GM23248 (cell line): ENCODE measurements around the gene SPATA2L. TPM values are rescaled to one million over a fixed set of nuclear protein-coding genes. Genes with fewer than 3 reads are reported as not detected.

Source experiments
- DNase-seq: peaks from one replicate; pipeline ENCODE4 v3.0.0-alpha.2; 2015
- H2AFZ ChIP-seq: fragments of 200-600 bp; sonication (generic); 2 replicates; pipeline ENCODE4 v1.6.1; 2016; ENCODE audit warnings: antibody characterized with exemption
- H3F3A ChIP-seq: fragments of 200-600 bp; sonication (generic); 2 replicates; pipeline ENCODE4 v1.6.1; 2016; ENCODE audit warnings: mild to moderate bottlenecking, antibody characterized with exemption, mixed run types; ENCODE audit not compliant: insufficient read depth
- H3K27ac ChIP-seq: fragments of 200-600 bp; sonication (generic); 2 replicates; pipeline ENCODE4 v1.5.1; 2016; ENCODE audit warnings: mild to moderate bottlenecking
- H3K27me3 ChIP-seq: fragments of 200-600 bp; sonication (generic); replicated peaks from 2 replicates; pipeline ENCODE4 v1.6.1; 2016; ENCODE audit warnings: mild to moderate bottlenecking; ENCODE audit not compliant: insufficient read depth
- H3K36me3 ChIP-seq: fragments of 200-600 bp; sonication (generic); 2 replicates; pipeline ENCODE4 v1.6.1; 2016; ENCODE audit warnings: low read depth, mild to moderate bottlenecking
- H3K4me1 ChIP-seq: fragments of 200-600 bp; sonication (generic); 2 replicates; pipeline ENCODE4 v1.6.1; 2016; ENCODE audit warnings: mild to moderate bottlenecking; ENCODE audit not compliant: insufficient read depth
- H3K4me2 ChIP-seq: fragments of 200-600 bp; sonication (generic); one replicate; pipeline ENCODE4 v1.6.1; 2016; ENCODE audit warnings: mild to moderate bottlenecking; ENCODE audit not compliant: unreplicated experiment
- H3K4me3 ChIP-seq: fragments of 200-600 bp; sonication (generic); 2 replicates; pipeline ENCODE4 v1.5.1; 2016; ENCODE audit warnings: mild to moderate bottlenecking
- H3K79me2 ChIP-seq: fragments of 200-600 bp; sonication (generic); 2 replicates; pipeline ENCODE4 v1.6.1; 2016; ENCODE audit warnings: mild to moderate bottlenecking; ENCODE audit not compliant: insufficient read depth
- H3K9ac ChIP-seq: fragments of 200-600 bp; sonication (generic); 2 replicates; pipeline ENCODE4 v1.6.1; 2016; ENCODE audit warnings: mild to moderate bottlenecking
- H3K9me2 ChIP-seq: fragments of 200-600 bp; sonication (generic); 2 replicates; pipeline ENCODE4 v1.6.1; 2016; ENCODE audit warnings: mixed run types, mild to moderate bottlenecking, moderate library complexity; ENCODE audit not compliant: insufficient read depth
- H3K9me3 ChIP-seq: fragments of 200-600 bp; sonication (generic); one replicate; pipeline ENCODE4 v1.6.1; 2017; ENCODE audit warnings: low read depth
- H4K20me1 ChIP-seq: fragments of 200-600 bp; sonication (generic); 2 replicates; pipeline ENCODE4 v1.6.0; 2016; ENCODE audit not compliant: insufficient read depth
- EZH2 ChIP-seq: fragments of 200-600 bp; sonication (generic); IDR thresholded peaks from 2 replicates; pipeline ENCODE4 v1.6.1; 2018; ENCODE audit warnings: antibody characterized with exemption, mild to moderate bottlenecking; ENCODE audit not compliant: insufficient read depth, poor library complexity, severe bottlenecking
- EZH2phosphoT487 ChIP-seq: fragments of 200-600 bp; sonication (generic); IDR thresholded peaks from 2 replicates; pipeline ENCODE4 v1.6.1; 2018; ENCODE audit warnings: antibody characterized with exemption, moderate library complexity, mild to moderate bottlenecking, low read depth; ENCODE audit not compliant: insufficient read depth
- WGBS, 2 experiments: methylation state at CpG; one replicate each; pipeline ENCODE4 v1.1.6; 2015 to 2017; ENCODE audit warnings: low lambda C conversion rate in 2 of 2, low coverage in 1 of 2; ENCODE audit errors: missing lambda C conversion rate in 2 of 2; 5-methylcytosine and 5-hydroxymethylcytosine counted together
- in situ Hi-C: fragments of 300-500 bp; cut with MboI; formaldehyde crosslinking; loops from 2 replicates; pipeline ENCODE4 v1.15.0; 2020
- polyA plus RNA-seq: library from polyadenylated mRNA; unstranded; fragments of >200 nt; fragmentation: Nextera tagmentation; extraction: Ambion mirVana; gene quantifications from 2 replicates; pipeline ENCODE4 v1.2.1, GENCODE V29; 2016
- total RNA-seq: library from RNA; depleted of rRNA; stranded (reverse); fragments of >200 nt; shearing (Covaris generic); gene quantifications from 2 replicates; pipeline ENCODE4 v1.2.3, GENCODE V29; 2014

The SPATA2L gene
- total and polyA plus RNA-seq, 2 experiments from 2014 or later = 12.7 to 27.5 TPM

DNA sequence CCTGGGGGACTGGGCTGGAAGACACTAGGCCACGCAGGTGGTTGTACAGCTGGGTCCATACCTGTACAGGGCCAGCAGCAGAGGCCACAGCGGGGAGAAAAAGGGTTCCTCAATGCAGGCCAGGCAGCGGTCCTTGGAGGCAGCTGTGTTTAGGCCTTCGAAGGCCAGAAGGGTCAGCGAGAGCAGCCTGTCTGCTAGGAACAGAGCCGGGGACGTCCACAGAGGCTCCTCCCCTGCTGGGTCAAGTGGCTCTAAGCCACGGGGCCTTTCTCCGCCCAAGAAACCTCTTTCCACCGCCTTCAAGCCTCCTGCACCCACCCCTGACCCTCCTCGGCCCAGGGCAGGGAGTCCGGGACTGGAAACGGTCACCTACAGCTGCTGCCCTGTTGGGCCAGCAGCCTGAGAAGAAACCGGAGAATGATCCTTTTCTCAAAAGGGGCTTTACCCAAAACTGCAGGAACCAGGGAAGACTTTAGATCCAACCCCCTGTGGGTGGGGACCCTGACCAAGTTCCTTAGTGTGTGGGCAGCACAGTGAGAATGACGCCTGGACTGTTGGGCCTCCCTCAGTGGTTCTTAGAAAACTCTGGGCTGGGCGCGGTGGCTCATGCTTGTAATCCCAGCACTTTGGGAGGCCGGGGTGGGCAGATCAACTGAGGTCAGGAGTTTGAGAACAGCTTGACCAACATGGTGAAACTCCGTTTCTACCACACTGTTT, 8.4 kb upstream of the SPATA2L start:
- no peaks in the 10 kb centered on the region for H3K27me3 ChIP-seq
- no peaks in the 10 kb centered on the region for H3K36me3 ChIP-seq
- WGBS, 2 experiments = 87 to 92% methylated on average over 14 to 19 of the region's 19 CpGs
- no peak overlapping the region for H2AFZ ChIP-seq
- in situ Hi-C loops = no loop called here
- no peak for DNase-seq
- no peak overlapping the region for H3K9ac ChIP-seq
- H3K27ac ChIP-seq = no peak overlapping the region
- H3K4me3 ChIP-seq = no peak overlapping the region
- H4K20me1 ChIP-seq = no peaks in the 10 kb centered on the region
- no peaks in the 10 kb centered on the region for H3K79me2 ChIP-seq
- peaks cover 4% of the 10 kb centered on the region; the same call in 1 of the 2 replicates for H3K4me1 ChIP-seq
- no peaks in the 10 kb centered on the region for H3K9me3 ChIP-seq
- TF ChIP-seq EZH2phosphoT487 (no peak), EZH2 (no peak)
- H3K9me2 ChIP-seq = no peaks in the 10 kb centered on the region
- H3F3A ChIP-seq = no peaks in the 10 kb centered on the region
- H3K4me2 ChIP-seq = no peak overlapping the region

GRCh38 chr16:89709166-89709565, 7.7 kb upstream of the SPATA2L start:
- in situ Hi-C loops = no loop called here
- no peaks in the 10 kb centered on the region for H3K36me3 ChIP-seq
- H3K9me2 ChIP-seq = no peaks in the 10 kb centered on the region
- H2AFZ ChIP-seq = no peak overlapping the region
- no peaks in the 10 kb centered on the region for H4K20me1 ChIP-seq
- no peak overlapping the region for H3K27ac ChIP-seq
- H3K27me3 ChIP-seq = no peaks in the 10 kb centered on the region
- 94 to 95% methylated on average over 9 to 10 of the region's 10 CpGs for WGBS, 2 experiments
- H3K9me3 ChIP-seq = no peaks in the 10 kb centered on the region
- no peak overlapping the region for H3K4me2 ChIP-seq
- H3F3A ChIP-seq = no peaks in the 10 kb centered on the region
- H3K4me3 ChIP-seq = no peak overlapping the region
- TF ChIP-seq EZH2 = no peak
- no peak for TF ChIP-seq EZH2phosphoT487
- no peak for DNase-seq
- H3K4me1 ChIP-seq = peaks cover 4% of the 10 kb centered on the region; the same call in 1 of the 2 replicates
- no peak overlapping the region for H3K9ac ChIP-seq
- no peaks in the 10 kb centered on the region for H3K79me2 ChIP-seq

DNA sequence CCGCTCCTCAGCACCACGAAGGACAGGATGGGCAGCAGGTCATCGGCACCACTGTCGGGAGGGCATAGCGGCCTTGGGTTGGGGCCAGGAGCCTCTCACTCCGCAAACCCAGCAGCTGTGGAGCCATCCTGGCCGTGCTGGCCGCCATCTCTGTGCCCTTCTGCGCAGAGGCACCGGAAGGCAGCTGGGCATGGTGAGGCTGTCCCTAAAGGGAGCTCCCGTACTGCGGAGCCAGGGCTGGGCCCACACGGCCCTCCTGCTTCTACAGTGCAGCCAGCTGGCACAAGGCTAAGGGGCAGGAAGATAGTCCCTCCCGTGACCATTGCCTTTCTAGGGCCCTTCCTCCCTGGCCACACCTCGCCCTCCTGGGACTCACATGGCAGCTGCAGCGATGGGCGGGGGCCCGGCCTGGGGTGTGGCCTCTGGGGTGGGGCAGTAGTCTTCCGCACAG, 7.0 kb upstream of the SPATA2L start:
- peaks cover 4% of the 10 kb centered on the region; the same call in 1 of the 2 replicates for H3K4me1 ChIP-seq
- no peak overlapping the region for H2AFZ ChIP-seq
- H3K9ac ChIP-seq = no peak overlapping the region
- no peaks in the 10 kb centered on the region for H3F3A ChIP-seq
- no peaks in the 10 kb centered on the region for H3K79me2 ChIP-seq
- no peak overlapping the region for H3K4me2 ChIP-seq
- H3K27me3 ChIP-seq = no peaks in the 10 kb centered on the region
- H3K36me3 ChIP-seq = no peaks in the 10 kb centered on the region
- no peak overlapping the region for H3K4me3 ChIP-seq
- H3K9me2 ChIP-seq = no peaks in the 10 kb centered on the region
- DNase-seq = no peak
- in situ Hi-C loops = no loop called here
- no peaks in the 10 kb centered on the region for H4K20me1 ChIP-seq
- no peak for TF ChIP-seq EZH2
- no peak for TF ChIP-seq EZH2phosphoT487
- H3K9me3 ChIP-seq = no peaks in the 10 kb centered on the region
- H3K27ac ChIP-seq = no peak overlapping the region
- 86 to 89% methylated on average over 18 to 19 of the region's 19 CpGs for WGBS, 2 experiments

DNA sequence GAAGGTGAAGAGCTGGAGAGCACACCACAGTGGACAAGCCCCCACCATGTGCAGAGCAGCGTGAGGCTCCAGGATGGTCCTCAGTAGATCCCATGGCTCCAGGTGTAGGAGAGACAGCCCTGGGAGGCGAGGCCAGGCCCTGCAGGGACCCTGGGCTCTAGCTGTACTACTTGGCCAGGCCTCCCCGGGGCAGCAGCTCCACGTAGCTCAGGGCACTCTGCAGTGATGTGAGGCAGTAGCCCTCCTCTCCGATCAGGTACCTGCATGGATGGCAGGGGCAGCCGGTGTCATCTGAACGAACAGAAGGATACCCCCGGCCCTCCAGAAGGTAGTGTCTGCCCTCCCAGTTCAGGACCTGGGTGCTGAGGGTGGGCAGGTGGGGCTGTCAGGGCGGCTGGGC, 6.2 kb upstream of the SPATA2L start:
- H3K4me2 ChIP-seq = no peak overlapping the region
- in situ Hi-C loops = no loop called here
- H3K9me2 ChIP-seq = no peaks in the 10 kb centered on the region
- H4K20me1 ChIP-seq = no peaks in the 10 kb centered on the region
- H3K27ac ChIP-seq = no peak overlapping the region
- TF ChIP-seq EZH2 (no peak), EZH2phosphoT487 (no peak)
- no peaks in the 10 kb centered on the region for H3K79me2 ChIP-seq
- no peak overlapping the region for H3K4me3 ChIP-seq
- H3F3A ChIP-seq = no peaks in the 10 kb centered on the region
- H3K27me3 ChIP-seq = no peaks in the 10 kb centered on the region
- no peak overlapping the region for H2AFZ ChIP-seq
- no peak for DNase-seq
- H3K9ac ChIP-seq = no peak overlapping the region
- 87 to 89% methylated on average over 9 of the region's 9 CpGs for WGBS, 2 experiments
- no peaks in the 10 kb centered on the region for H3K9me3 ChIP-seq
- H3K36me3 ChIP-seq = no peaks in the 10 kb centered on the region
- peaks cover 4% of the 10 kb centered on the region; the same call in 1 of the 2 replicates for H3K4me1 ChIP-seq
